Activated T-cell treated with anti-CD3 and anti-CD28 coated beads, Interleukin-2, amount 50 U/mL, for 72 hours (primary cell): ENCODE data around the gene RBM20. TPM values are rescaled to one million over a fixed set of nuclear protein-coding genes. Genes with fewer than 3 reads are reported as not detected.
"Not testable (repeated sequence)": the region's sequence is repeated elsewhere in the genome, so short reads cannot be mapped to it uniquely, and the experiment has no call there.

ENCODE experiments used
- ATAC-seq, 2 donors: fragments of 150-1000 bp; cut with Tn5 transposase; replicated peaks in 1 of 2; 2 replicates each; pipeline ENCODE4 v1.10.0; 2021; ENCODE audit warnings: moderate library complexity in 2 of 2, mild to moderate bottlenecking in 1 of 2
- DNase-seq, 2 donors: peaks; one replicate each; pipeline ENCODE4 v3.0.0; 2021 to 2022; ENCODE audit warnings: mixed read lengths in 1 of 2
- H3K27ac Mint-ChIP-seq: one replicate; pipeline ENCODE4 v1.8.0; 2022; ENCODE audit warnings: mild to moderate bottlenecking, moderate library complexity, mixed read lengths
- H3K27me3 Mint-ChIP-seq: one replicate; pipeline ENCODE4 v1.8.0; 2022; ENCODE audit warnings: low read depth, mixed read lengths
- H3K36me3 Mint-ChIP-seq, 2 donors: one replicate each; pipeline ENCODE4 v1.8.0; 2022; ENCODE audit warnings: mixed read lengths in 2 of 2, mild to moderate bottlenecking in 1 of 2; ENCODE audit not compliant: insufficient read depth in 2 of 2
- H3K4me1 Mint-ChIP-seq: one replicate; pipeline ENCODE4 v1.8.0; 2022; ENCODE audit warnings: low read depth, mixed read lengths
- H3K4me3 Mint-ChIP-seq, 2 donors: one replicate each; pipeline ENCODE4 v1.8.0; 2022; ENCODE audit warnings: mild to moderate bottlenecking in 2 of 2, mixed read lengths in 2 of 2, moderate library complexity in 2 of 2
- H3K9me3 Mint-ChIP-seq, 2 donors: one replicate each; pipeline ENCODE4 v1.8.0; 2022; ENCODE audit warnings: mixed read lengths in 2 of 2
- total RNA-seq, 2 donors: library from RNA; stranded (reverse); gene quantifications; one replicate each; pipeline ENCODE4 v1.2.3, GENCODE V29; 2022

Gene RBM20
- total RNA-seq, 2 donors from 2014 or later = 0.37 to 0.72 TPM

DNA sequence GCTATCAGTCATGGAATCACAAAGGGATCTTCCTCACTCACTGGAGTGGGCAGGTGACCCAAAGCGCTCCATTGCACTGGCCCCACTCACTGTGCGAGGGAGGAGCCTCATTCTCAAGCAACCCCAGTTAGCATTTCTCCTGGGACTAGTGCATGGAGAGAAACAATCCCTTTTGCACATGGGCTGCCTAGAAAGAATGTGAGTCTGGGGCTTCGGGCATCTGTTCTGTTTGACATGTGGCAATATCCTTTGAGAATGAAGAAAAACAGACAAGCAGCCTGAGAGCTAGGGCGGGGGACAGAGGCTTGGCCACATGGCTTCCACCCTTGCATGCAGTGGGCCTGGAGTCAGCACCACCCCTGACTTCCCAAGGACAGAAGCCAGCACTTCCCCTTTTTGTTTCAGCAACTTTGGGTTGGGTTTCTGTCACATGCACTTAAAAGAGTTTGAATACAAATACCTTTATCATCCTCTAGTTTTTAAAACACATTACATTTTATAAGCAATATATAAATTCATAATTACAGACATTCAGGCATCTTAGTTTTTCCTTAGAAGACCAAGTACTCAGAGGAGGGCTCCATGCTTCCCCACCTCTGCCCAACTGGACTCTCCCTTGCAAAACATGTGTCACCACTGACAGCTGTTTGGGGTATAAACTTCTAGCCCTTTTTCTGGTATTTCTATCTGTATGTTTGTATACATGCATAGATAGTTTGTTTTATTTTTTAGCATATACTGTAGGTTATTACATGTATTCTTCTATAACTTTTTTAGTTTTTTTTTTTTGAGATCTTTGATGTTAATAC, 73.8 kb downstream of the RBM20 start:
- no peaks in the 10 kb centered on the region for H3K27me3 Mint-ChIP-seq
- peaks cover 7% of the 10 kb centered on the region for H3K4me1 Mint-ChIP-seq
- ATAC-seq (no peak), DNase-seq (no peak)
- no peak overlapping the region for H3K4me3 Mint-ChIP-seq
- no peaks in the 10 kb centered on the region for H3K9me3 Mint-ChIP-seq
- no peak overlapping the region for H3K27ac Mint-ChIP-seq
- no peaks in the 10 kb centered on the region for H3K36me3 Mint-ChIP-seq

DNA sequence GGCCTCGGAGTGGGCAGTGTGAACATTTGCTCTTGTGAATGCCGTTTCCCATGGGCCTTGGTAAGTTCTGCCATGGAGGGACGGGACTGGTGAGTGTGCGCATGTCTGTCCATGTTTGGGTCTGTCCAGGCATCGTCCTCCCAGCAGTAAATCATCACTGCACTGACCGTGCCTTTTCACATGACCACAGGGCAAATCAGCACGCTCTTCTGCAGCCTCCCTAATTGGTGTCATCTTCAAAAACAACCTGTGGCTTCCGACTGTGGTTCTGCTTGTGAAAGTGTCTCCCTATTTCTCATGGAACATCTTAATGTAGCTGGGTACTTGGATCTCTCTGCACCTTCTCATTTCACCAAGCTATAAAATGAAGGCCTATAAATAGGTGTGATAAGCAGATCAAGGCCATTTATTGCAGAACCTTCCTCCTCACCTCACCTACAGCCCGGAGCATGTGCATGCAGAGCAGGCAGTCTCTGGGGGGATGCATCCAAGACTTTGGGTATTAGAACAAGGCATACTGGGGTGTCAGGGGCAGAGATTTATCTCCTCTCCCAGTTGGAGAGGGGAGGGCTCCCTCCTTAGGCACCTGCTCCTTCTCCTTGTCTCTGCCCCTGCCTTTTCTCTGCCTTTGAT, 77.4 kb downstream of the RBM20 start:
- Mint-ChIP-seq H3K4me1 (peaks cover 41% of the 10 kb centered on the region), H3K27me3 (no peaks in the 10 kb centered on the region), H3K36me3 (no peaks in the 10 kb centered on the region), H3K27ac (no peak overlapping the region), H3K9me3 (no peaks in the 10 kb centered on the region), H3K4me3 (no peak overlapping the region)
- no peak for ATAC-seq
- DNase-seq = no peak

GRCh38 chr10:110723224-110723891, 79.2 kb downstream of the RBM20 start:
- Mint-ChIP-seq H3K4me3 (peak overlapping the region in 1 of 2 donors; percentile 37), H3K4me1 (peaks cover 45% of the 10 kb centered on the region), H3K27me3 (no peaks in the 10 kb centered on the region), H3K9me3 (peaks cover 0 to 2% of the 10 kb centered on the region in 2 donors), H3K27ac (no peak overlapping the region), H3K36me3 (no peaks in the 10 kb centered on the region)
- peak in 1 of 2 donors; percentile 27 for ATAC-seq
- DNase-seq = no peak

DNA sequence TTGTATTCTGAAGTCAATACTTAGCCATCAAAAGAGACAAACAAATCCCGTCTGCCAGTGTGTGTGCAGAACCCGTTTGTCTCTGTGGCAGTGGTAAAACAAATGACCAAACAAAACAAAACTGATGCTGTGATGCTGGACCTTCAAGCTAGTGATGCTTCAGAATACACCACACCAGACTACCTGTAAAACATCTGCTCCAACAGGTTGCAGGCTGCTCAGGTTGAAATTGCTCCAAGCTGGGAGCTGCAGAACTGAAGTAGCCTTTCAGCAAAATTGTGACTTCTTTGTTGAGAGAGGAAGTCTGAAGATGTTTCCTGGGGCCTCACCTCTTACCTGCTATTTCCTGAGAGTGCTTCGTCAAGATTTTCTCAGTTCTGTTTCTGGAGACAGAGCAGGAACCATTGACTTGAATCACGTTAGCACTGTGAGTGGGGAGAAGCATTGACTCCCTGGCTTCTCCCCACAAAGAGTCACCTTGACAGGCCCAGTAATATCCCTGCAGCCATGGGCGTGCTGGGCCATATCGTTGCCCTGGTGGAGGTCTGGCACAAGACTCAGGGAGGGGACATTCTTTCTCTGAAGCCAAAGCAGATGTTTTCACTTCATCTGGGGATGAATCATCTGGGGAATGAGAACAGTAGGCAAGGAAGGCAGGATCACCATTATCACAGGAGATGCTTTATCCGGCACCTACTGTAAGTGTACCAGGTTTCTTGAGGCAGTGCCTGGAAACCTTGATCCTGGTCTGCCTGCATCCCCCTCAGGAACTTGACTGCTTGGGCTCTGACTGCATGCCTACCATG, 80.2 kb downstream of the RBM20 start:
- Mint-ChIP-seq H3K27ac (no peak overlapping the region), H3K36me3 (no peaks in the 10 kb centered on the region), H3K4me1 (peaks cover 45% of the 10 kb centered on the region), H3K9me3 (peaks cover 0 to 2% of the 10 kb centered on the region in 2 donors), H3K27me3 (no peaks in the 10 kb centered on the region), H3K4me3 (peak overlapping the region; percentile 37 to 41)
- ATAC-seq (peak; percentile 61 to 74), DNase-seq (no peak)

GRCh38 chr10:110724937-110725336, 80.8 kb downstream of the RBM20 start:
- no peak overlapping the region for H3K27ac Mint-ChIP-seq
- ATAC-seq = peak in 1 of 2 donors; percentile 38

GRCh38 chr10:110725801-110726630, 81.9 kb downstream of the RBM20 start:
- no peak overlapping the region for H3K27ac Mint-ChIP-seq
- H3K36me3 Mint-ChIP-seq = no peaks in the 10 kb centered on the region
- DNase-seq (no peak), ATAC-seq (peak; percentile 36 to 45)
- H3K9me3 Mint-ChIP-seq = peaks cover 0 to 2% of the 10 kb centered on the region in 2 donors
- H3K4me3 Mint-ChIP-seq = peak overlapping the region in 1 of 2 donors; percentile 44
- no peaks in the 10 kb centered on the region for H3K27me3 Mint-ChIP-seq
- peaks cover 45% of the 10 kb centered on the region for H3K4me1 Mint-ChIP-seq

More at GRCh38 chr10:110724937-110725336, 80.8 kb downstream of the RBM20 start:
- Mint-ChIP-seq H3K4me1 (peaks cover 45% of the 10 kb centered on the region), H3K9me3 (peaks cover 0 to 2% of the 10 kb centered on the region in 2 donors), H3K36me3 (no peaks in the 10 kb centered on the region), H3K27me3 (no peaks in the 10 kb centered on the region), H3K4me3 (no peak overlapping the region)
- DNase-seq = no peak

DNA sequence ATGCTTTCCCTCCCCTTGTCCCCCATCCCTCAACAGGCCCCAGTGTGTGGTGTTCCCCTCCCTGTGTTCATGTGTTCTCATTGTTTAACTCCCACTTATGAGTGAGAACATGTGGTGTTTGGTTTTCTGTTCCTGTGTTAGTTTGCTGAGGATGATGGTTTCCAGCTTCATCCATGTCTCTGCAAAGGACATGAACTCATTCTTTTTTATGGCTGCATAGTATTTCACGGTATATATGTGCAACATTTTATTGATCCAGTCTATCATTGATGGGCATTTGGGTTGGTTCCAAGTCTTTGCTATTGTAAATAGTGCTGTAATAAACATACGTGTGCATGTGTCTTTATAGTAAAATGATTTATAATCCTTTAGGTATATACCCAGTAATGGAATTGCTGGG, 83.6 kb downstream of the RBM20 start:
- H3K27me3 Mint-ChIP-seq, H3K36me3 Mint-ChIP-seq: not testable (repeated sequence)

GRCh38 chr10:110730345-110731050, 86.4 kb downstream of the RBM20 start:
- Mint-ChIP-seq H3K4me1 (peaks cover 28% of the 10 kb centered on the region), H3K27me3 (peaks cover 25% of the 10 kb centered on the region), H3K4me3 (no peak overlapping the region), H3K27ac (no peak overlapping the region), H3K36me3 (no peaks in the 10 kb centered on the region), H3K9me3 (peaks cover 0 to 2% of the 10 kb centered on the region in 2 donors)
- ATAC-seq = no peak
- DNase-seq = no peak

More for the DNA sequence above, 83.6 kb downstream of the RBM20 start:
- not testable (repeated sequence) for H3K27ac Mint-ChIP-seq, ATAC-seq, H3K9me3 Mint-ChIP-seq, H3K4me3 Mint-ChIP-seq, DNase-seq
- H3K4me1 Mint-ChIP-seq = peaks cover 38% of the 10 kb centered on the region

GRCh38 chr10:110733218-110733952, 89.2 kb downstream of the RBM20 start:
- DNase-seq = no peak
- Mint-ChIP-seq H3K9me3 (no peaks in the 10 kb centered on the region), H3K27ac (no peak overlapping the region), H3K4me3 (peak overlapping the region; percentile 46 to 81), H3K27me3 (peaks cover 33% of the 10 kb centered on the region), H3K4me1 (peaks cover 14% of the 10 kb centered on the region), H3K36me3 (no peaks in the 10 kb centered on the region)
- peak; percentile 9 to 36 for ATAC-seq

- no peak overlapping the region for H3K27ac Mint-ChIP-seq
- DNase-seq (no peak), ATAC-seq (no peak)
- no peaks in the 10 kb centered on the region for H3K9me3 Mint-ChIP-seq
- peaks cover 33% of the 10 kb centered on the region for H3K27me3 Mint-ChIP-seq
- H3K36me3 Mint-ChIP-seq = no peaks in the 10 kb centered on the region
- H3K4me3 Mint-ChIP-seq = no peak overlapping the region
- H3K4me1 Mint-ChIP-seq = peaks cover 33% of the 10 kb centered on the region
Observed at GRCh38 chr10:110735620-110736027, 91.5 kb downstream of the RBM20 start.
